NCI-H1930 (cell line): ENCODE results near the gene DAND5.
"Not testable (repeated sequence)": the region's sequence is repeated elsewhere in the genome, so short reads cannot be mapped to it uniquely, and the experiment has no call there.

Experiments
- DNase-seq, 2 experiments: peaks; one replicate each; lab custom pipeline; 2025; lab: John Stamatoyannopoulos, UW

The DAND5 gene

DNA sequence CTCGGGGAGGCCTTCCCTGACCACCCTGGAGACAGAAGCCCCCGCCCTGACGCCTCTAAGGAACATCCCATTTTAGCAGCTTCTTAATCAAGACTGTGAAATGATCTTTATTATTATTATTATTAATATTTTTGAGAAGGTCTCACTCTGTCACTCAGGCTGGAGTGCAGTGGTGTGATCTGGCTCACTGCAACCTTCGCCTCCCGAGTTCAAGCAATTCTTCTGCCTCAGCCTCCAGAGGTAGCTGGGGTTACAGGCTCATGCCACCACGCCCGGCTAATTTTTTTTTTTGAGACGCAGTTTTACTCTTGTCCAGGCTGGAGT is 3.6 kb upstream of the DAND5 start:
- DNase-seq = no peak

DNA sequence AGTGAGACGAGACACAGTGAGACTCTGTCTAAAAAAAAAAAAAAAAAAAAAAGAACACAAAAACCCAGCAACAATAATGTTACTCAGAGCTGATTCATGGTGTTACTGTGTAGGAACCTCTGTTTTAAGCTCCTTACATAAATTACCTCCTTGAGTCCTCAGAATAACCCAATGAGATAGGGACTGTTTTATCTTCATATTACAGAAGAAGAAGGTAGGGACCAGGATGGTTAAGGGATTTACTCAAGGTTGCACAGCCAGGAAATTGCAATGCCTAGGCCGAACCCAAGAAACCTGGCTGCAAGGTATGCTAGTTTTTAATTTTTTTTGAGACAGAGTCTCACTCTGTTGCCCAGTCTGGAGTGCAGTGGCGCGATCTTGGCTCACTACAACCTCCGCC is 1.5 kb upstream of the DAND5 start:
- DNase-seq = no peak

DNA sequence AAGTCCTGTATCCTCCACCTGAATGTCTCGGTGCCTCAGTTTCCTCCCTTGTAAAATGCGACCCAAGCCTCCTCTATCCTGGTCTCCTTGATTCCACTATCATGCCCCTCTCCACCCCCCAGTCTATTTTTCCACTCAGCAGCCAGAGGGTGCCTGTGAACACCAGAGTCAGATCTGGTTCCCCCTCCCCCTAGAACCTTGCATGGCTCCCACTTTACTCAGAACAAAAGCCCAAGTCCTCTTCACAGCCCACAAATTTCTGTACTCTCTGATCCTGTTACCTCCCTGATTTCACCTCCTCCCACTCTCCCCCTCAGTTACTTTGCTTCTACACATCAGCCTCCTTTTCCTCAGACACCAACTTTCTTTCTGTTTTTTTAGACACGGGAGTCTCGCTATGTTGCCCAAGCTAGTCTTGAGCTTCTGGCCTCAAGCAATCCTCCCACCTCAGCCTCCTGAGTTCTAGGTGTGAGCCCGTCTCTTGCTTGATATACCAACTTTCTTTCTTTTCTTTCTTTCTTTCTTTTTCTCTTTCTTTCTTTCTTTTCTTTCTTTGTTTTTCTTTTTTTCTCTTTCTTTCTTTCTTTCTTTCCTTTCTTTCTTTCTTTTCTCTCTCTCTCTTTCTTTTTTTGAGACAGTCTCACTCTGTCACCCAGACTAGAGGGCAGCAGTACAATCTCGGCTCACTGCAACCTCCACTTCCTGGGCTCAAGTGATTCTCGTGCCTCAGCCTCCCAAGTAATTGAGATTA is 869 bp downstream of the DAND5 start:
- no peak for DNase-seq

DNA sequence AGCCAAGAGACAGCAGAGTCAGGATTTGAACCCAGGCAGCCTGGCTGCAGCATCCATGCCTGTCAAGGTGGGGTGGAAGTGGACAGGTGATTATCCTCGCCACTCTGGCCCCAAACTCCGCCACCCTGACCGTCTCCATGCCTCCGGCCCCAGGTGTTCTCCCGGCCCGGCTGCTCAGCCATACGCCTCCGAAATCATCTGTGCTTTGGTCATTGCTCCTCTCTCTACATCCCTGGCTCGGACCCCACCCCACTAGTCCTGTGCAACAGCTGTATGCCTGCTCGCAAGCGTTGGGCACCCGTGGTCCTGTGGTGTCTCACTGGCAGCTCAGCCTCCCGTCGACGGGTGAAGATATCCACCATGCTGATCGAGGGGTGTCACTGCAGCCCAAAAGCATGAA is 3.9 kb downstream of the DAND5 start:
- no peak for DNase-seq

DNA sequence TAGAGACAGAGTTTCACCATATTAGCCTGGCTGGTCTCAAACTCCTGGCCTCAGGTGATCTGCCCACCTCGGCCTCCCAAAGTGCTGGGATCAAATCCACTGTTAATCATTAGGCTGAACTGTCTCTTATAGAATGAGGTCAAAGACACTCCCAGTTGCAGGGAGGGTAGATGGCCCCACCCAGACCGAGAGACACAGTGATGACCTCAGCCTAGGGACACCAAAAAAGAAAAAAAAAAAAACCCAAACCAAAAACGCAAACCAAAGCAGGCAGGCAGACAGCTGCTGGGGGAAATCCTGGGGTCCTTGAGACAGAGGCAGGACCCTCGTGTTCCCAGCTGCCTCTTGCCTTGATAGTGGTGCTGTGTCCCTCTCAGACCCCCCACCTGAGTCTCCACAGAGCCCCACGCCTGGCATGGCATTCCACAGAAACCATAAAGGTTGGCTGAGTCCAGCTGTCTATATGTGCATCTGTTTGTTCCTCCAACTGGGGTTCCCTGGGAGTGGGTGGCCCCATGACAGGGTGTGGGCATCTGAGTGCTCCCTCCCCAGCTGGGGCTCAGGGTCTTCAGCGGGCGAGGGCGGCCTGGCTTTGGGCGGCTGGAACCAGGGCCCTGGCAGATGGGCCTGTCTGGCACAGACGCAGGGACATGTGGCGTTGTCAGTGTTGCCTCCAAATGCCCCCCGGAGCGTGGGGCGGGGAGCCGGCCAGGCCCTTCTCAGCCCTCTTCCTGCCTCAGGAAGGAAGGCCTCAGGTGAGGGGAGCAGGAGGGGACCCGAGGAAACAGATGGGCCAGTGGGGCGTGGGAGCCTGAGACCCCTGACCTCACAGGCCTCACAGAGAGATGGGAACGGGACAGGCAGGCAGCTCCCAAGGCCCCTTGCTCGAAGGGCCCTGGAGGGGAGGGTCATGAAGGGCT is 5.2 kb downstream of the DAND5 start:
- DNase-seq = no peak

DNA sequence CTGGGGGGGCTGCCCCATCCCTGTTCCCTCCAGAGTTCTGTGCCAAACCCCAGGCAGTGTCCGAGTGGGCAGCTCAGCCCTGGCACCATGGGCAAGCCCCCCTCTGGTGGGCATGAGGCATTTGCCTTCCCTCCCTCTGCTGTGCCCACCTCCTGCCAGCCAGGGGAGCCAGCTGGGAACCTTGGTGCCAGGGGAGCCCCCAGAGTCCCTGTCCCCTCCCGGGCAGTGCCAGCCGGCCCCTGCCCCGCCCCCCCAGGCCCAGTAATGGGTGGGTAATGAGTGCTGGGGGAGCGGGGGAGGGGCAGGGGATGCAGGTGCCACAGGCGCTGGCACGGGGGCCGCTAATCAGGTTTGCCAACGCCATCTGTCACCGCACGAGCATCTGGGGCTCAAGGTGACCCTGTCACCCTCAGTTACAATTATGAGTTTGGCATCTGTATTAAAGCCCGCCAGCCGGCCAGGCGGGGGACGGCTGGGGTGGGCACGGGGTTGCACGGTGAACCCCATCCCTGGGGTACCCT is 5.9 kb downstream of the DAND5 start:
- DNase-seq = no peak

DNA sequence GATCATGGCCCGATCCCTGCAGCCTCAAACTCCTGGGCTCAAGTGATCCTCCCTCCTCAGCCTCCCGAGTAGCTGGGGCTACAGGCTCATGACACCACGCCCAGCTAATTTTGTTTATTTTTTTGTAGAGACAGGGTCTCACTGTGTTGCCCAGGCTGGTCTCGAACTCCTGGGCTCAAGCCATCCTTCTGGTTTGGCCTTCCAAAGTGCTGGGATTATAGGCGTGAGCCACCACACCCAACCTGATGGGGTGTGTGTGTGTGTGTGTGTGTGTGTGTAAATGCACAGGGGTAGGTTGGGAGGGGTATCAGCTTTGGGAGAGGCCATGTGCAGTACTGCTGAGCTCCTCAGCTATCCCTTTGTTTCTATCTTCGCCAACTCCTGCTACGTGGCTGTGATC is 6.7 kb downstream of the DAND5 start:
- DNase-seq = not testable (repeated sequence)

DNA sequence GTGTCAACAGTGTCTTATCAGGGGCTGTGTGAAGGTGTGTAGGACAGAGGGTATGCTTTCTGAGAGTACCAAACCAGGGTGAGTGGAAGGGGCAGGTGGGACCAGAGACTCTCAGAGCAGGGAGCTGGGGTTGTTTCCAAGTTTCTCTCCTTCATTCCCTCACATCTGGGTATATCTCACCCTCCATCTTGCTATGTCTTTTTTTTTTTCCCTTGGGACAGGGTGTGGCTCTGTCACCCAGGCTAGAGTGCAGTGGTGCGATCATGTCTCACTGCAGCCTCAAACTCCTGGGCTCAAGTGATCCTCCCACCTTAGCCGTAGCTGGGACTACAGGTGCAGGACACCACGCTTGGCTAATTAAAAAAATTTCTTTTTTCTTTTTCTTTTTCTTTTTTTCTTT is 10.6 kb downstream of the DAND5 start:
- DNase-seq = no peak

DNA sequence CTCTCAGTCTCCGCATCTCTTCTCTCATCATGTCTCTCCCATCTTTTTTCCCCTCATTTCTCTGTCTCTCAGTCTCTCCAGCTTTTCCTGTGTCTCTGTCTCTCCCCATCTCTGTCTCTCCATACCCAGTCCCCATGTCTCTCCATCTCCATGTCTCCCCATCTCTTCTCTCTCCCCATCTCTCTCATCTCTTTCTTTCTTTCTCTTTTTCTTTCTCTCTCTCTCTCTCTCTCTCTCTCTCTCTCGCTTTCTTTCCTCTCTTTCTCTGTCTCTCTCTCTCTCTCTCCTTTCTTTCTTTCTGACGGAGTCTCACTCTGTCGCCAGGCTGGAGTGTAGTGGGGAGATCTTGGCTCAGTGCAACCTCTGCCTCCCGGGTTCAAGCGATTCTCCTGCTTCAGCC is 13.3 kb downstream of the DAND5 start:
- DNase-seq = no peak

DNA sequence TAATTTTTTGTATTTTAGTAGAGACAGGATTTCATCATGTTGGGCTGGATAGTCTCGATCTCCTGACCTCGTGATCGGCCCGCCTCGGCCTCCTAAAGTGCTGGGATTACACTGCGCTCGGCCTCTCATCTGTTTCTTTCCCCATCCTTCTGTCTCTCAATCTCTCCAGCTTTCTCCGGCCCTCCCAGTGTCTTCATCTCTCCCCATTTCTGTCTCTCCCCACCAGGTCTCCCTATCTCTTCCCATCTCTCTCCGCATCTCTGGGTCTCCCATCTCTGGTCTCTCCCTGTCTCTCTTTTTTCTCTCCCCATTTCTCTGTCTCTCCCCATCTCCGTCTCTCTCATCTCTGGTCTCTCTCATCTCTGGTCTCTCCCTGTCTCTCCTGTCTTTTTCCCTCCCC is 13.7 kb downstream of the DAND5 start:
- DNase-seq = no peak

DNA sequence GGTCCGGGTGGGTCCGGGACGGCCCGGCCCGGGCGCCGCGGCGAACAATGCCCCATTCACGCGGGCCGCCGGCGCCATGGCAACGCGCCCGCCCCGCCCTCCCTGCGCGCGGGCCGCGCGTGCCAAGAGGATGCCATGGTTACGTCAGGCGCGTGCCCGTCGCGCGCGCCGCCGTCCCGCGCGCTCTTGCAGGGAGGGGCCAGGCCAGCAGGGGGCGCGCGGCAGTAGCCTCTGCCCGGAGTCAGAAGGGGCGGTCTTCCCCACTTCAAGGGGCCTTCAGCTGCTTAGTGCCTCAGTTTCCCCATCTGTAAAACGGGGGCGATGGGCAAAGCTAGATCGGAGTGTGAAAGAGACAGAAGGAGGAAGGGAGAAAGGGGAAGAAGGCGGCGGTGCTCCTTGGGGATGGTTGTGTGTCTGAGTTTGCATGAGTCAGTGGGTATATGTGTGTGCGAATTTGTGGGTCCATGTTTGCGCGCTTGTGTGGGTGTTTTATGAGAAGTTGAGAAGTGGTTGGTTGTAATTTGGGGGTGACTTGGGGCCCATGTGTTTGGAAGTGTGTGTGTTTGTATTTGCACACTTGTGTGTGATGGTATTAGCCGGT is 14.3 kb downstream of the DAND5 start:
- DNase-seq = peak in 1 of 2 experiments; percentile 80

DNA sequence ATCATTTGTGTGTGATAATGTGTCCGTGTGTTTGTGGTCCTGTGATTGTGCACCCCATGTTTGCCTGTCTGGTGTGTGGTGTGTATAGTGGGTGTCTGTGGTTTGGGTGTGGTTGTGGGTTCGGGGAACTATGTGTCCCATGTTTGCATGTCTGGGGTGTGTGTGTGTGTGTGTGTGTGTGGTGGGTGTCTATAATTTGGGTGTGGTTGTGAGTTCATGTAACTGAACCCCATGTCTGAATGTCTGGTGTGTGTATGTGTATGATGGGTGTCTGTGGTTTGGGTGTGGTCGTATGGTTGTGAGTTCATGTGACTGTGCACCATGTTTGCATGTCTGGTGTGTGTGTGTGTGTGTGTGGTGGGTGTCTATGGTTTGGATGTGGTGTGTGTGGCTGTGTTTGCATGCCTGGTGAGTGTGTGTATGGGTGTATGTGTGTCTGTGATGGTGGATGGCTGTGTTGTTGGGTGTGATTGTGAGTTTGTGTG is 14.8 kb downstream of the DAND5 start:
- DNase-seq = no peak

DNA sequence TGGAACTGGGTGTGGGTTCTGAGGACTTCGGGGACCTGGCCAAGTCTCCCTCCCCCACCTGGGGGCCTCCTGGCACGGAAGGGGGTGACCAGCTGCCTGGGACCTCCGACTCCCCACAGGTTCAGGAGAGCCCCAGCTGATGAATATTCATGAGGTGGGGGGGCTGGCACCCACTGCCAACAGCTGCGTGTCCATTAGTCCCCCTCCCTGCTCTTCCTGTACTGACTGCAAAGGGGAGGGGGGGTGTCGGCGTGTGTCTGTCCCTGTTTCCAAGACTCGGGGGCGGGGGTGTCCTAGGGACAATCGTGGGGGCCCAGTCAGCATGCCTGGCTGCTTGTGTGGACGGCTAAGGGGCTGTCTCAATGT is 15.3 kb downstream of the DAND5 start:
- DNase-seq = no peak

DNA sequence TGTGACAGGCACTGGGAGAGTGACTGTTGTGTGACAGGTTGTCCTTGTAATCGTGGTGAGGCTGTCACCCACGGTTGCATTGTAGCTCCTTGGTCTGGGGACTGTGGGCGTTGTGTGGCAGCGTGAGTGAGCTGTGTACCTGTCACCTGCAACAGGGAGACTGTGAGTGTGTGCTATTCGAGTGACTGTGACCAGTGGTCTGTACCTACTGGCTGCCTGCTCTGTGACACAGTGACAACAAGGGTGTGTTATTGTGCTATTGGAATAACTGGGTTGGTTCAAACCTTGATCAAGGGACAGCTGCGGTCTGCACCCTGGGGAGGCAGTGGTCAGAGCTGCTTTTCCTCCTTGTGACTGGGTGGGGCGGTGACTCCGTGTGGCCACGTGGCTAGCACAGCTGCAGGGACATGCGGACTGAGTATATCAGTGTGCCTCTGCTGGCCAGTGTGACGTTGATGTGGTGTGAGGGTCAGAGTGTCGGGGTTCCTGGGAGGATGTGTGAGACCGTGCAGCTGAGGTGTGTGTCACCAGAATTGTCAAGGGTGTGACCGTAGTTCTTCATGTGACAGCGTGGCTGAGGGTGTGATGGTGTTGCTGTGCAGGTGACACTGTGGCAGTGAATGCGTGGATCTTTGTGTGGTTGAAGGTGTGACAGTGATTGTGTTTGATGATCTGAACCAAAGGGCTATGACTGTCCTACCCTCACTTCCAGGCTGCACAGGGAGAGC is 15.8 kb downstream of the DAND5 start:
- no peak for DNase-seq

DNA sequence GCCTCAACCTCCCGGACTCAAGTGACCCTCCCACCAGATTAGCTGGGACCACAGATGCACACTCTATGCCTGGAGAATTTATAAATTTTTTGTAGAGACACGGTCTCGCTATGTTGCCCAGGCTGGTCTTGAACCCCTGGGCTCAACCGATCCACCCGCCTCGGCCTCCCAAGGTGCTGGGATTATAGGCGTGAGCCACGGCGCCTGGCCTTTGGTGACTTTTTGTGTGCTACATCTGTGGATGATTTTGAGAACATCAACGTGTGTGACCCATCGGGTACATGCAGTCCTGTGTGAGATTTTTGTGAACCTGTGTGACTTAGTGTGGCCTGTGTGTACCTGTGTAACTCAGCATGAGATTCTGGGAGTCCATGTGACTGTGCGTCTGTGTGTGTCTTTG is 17.4 kb downstream of the DAND5 start:
- no peak for DNase-seq

DNA sequence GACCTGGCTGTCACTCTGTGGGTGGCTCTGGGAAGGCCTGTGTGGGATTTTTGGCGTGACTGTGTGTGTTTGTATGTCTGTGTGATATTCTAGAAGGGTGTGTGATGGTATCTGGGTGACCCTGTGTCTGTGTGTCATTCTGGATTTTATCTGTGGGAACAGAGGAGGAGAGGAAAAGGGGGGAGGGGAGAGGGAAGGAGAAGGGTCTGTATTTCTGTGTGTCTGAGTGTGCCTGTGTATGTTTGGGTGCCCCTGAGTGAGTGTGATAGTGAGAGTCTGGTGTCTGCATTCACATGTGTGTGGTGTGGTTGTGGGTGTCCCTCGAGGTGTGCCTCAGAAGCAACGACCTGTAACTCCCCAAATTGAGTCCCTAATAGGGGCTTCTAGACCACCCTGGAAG is 17.8 kb downstream of the DAND5 start:
- no peak for DNase-seq

DNA sequence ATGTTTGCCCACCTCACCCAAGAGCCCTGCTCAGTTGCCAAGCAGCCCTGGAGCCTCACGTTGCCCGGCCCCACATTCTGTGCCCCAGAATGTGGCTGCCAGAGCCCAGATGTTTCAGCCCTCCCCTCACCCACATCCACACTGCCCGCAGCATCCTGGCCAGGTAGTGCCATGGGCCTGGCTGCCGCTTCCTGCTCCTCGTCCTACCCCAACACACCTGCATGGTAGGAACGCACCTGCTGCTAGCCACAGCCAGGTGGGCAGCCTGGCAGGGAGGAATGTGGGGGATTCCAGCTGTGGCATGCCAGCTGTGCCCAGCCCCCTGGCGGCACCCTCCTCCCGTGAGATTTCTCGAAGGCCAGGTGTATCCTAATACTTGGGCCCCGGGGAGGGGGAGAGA is 18.4 kb downstream of the DAND5 start:
- DNase-seq = no peak

DNA sequence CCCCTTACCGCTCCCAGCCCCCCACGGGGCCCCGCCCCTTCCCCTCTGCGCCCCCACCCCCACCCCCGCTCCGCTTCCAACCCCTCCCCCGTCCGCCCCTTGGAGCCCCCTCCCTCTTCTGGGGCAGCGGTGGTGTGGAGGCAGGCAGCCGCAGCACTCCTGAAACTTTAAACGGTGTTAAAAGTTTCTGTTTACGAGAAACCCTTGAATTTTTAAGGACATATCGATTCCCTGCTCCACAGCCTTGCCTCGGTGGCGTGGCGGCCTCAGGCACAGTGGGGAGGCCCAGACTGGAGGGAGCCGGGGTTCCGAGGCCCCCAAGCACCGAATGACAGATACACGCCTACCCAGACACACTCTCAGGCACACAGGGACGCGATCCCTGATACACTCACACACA is 21.1 kb downstream of the DAND5 start:
- no peak for DNase-seq

DNA sequence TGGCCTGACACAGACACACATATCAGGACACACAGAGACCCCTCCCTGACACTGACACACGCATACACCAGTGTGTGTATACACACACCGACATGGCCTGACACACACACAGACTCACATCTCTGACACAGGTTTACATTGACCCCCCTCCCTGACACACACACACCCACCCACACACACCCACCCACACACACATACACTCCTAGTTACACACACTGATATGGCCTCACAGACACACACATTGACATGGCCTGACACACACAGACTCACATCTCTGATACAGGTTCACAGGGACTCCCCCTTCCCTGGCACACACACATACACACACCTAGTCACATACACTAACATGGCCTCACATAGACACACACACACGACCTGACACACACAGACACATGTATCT is 21.5 kb downstream of the DAND5 start:
- no peak for DNase-seq

DNA sequence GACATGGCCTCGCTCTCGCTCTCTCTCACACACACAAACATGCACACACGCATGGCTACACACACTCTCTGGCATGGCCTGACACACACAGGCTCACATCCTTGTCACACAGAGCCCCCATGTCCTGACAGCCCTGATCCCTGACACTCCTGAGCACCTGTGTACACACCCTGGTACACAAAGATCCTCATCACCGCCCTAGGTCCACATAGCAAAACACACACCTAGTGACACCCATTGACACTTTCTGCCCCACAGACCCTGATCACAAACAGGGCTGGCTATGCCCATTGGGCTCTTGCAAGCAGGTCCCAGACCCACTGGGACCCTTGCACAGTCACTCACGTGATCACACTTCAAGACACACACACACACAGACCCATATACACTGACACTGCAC is 21.9 kb downstream of the DAND5 start:
- DNase-seq = no peak

DNA sequence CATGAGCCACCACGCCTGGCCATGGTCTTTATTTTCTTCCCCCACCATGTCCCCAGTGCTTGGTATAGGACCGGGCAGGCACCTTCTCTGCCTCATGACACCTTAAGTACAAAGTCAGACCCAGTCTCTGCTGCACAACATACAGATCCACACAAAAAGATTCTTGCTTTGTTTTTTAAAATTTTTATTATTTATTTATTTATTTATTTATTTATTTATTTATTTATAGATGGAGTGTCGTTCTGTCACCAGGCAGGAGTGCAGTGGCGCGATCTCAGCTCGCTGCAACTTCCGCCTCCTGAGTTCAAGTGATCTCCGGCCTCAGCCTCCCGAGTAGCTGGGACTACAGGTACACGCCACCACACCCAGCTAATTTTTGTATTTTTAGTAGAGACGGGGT is 23.4 kb downstream of the DAND5 start:
- DNase-seq = no peak

DNA sequence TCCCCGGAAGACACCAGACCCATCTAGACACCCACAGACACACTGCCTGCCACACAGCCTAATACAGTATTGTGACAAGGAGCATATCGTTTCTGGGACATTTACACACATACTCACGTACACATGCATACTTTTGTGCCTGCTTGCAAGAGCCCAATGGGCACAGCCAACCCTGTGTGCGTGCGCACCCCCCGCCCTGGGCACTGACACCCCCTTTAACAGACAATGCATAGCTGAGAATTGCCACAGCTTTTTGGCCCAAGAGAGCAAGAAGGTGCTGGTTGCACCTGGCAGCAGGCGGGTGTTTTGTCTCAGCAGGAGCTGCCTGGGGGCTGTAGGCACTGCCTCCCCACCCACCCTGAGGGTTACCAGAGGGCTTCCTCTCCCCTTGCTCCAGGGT is 24.2 kb downstream of the DAND5 start:
- DNase-seq = no peak
